HG03095 (cell line): ENCODE results near the gene HS3ST3A1.

ENCODE experiments used
- ATAC-seq: cut with Tn5 transposase; IDR thresholded peaks from one replicate; pipeline ENCODE4 v1.9.1; 2021; ENCODE audit warnings: moderate library complexity; ENCODE audit not compliant: unreplicated experiment

The HS3ST3A1 gene

DNA sequence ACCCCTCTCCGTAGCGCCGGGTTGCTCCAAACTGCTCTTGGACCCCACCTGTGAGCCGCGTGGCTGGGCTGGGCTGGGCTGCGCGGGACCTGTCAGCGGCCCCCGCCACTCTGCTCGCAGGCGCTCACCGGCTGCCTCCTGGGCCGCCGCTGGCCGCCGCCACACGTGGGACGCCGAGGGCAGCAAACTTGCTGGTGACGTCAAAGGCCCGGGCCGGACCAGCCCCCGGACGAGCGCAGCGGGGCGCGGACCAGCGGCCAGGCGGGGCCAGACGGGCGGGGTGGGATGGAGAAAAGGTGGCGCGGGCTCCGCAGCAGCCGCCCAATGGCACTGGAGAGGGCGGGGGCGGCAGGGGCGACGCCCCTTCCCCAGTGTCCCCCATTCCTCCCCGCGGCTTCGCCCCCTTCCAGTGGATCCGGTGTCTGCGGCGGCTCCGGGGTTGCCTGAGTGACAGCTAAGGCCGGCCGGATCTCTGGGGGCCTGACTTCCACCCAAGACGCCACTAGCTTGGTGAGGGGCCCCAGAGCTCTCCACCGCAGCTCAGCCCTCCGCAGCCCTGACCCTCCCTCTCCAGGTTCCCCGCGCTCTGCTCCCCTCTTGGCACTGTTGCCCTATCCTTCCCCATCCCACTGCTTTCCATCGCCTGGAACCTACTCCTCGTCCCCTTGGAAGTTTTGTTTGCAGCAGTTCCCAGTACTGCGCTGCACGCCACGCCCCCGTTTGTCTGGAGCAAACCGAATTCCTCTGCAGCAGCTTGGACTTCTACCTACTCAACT lies at the start of gene HS3ST3A1:
Gene HS3ST3A1 (minus strand): TSS at position 154 of the 776 bp plus-strand sequence. CDS start 800 bp downstream, outside the sequence.
- no peak for ATAC-seq

DNA sequence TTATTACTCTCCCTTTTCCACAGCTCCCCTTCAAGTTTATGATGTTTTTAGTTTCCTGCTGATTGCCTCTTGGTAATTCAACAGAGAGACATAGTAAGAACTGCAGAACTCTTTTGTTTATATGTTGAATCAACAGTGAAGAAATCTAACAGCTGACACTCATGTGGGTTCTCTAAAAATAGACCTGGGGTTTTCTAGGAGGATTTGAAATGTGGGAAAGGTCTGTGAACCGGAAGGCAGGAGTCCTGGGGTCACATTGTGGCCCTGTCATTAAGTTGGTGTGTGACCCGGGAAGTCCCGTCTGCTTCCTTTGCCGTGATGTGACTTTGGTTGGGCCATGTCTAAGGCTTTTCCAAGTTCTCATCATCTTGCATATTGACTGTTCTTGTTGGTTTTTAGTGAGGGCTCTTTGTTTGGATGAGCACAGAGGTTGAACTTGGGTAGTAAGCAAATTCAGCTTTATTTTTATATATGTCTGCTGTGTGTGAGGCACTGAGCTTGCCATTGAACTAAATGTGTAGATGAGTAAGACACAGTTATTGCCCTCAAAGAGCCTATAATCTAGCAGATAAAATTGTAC lies 48.5 kb upstream of the HS3ST3A1 start:
- ATAC-seq: no peak

DNA sequence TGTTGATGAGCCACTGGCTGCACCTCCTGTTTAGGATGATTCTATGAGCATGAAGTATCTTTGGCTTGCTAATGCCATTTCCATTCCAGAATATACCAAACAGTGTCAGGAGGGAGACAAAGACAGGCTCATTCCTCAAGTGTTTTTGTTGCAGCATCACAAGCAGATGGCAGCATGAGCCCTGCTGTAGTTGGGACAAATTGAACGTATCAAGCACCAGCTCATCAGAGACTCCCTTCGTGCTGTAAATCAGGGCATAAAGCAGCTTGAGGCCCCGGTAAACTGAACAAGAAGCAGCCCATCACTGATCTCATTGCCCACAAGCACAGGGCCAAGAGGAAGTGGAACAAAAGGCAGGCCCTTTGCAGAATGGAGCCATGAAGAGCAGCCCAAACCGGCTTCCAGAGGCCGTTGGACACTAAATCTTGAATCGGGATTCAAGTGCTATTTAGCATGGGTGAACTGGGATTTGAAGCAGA lies 45.9 kb upstream of the HS3ST3A1 start:
- no peak for ATAC-seq

DNA sequence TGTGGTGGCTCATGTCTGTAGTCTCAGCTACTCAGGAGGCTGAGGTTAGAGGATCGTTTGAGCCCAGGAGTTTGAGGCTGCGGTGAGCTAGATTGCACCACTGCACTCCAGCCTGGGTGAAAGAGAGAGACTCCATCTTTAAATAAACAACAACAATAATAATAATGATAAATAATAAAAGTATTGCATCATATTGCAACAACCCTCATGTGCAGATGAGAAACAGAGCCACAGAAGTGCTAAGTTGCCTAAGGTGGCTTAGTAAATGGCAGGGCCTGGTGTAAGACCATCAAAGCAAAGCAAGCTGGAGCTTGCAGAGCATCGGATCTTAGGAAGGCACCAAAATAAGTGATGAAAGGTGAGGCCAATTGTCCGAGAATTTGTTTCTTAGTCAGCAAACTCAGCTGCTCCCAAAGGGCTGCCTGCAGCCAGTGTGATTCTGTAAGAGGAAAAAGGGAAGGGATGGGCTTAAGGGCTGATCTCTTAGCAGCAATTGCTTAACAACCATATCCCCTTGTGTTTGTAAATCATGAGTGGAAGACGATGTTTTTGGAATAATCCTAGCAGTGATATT lies 45.3 kb upstream of the HS3ST3A1 start:
- no peak for ATAC-seq

DNA sequence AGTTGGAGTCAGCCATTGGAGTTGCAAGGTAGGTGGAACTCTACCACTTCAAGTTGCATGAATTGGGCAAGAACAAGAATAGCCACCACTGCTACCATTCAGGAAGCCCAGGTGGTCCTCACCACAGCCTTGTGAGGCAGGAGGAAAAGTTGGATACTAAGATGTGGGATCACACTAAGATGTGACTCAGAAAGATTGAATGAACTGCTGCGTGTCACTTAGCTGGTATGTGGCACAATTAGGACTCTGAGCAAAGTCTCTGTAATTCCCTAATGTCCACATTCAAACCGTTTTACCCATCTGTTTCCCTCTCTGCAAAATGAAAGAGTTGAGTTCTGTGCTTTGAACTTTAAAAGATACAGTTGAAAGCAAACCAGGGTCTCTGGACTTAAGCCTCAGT lies 44.7 kb upstream of the HS3ST3A1 start:
- no peak for ATAC-seq

DNA sequence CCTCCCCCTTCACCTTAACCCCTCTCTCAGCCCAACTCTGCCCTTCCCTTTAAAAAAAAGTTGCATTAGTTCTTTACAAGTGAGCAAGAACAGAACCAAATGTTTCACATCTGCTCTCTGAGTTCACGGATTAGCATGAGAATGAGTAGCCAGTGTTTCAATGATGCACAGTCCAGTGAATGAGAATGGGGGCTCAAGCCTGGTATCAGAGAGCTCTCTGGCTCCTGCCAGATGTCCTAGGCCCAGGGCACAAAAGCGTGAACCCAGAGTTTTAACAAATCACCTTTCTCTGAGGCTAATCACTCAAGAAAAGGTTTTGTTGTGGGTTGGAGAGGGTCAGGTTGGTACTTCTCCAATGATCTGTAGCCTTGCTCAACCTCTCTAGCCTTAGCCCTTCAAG lies 41.5 kb upstream of the HS3ST3A1 start:
- no peak for ATAC-seq

DNA sequence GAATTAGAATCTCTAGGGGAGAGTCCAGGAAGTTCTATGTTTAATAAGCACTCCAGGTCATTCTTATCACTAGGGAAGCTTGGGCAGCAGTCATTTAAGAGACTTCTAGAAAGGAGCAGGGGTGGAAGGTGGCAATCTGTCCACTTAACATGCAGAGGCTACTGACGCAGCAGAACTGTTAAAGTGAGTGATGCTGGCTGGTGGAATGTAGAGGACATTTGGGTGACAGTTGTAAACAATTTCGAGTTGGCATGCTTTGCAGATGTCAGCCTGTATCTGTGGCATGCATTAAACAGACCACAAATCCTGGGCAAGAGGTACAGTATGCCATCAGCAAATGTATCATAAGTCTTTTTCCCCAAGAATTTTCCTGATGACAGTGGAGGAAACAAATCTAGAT lies 40.5 kb upstream of the HS3ST3A1 start:
- no peak for ATAC-seq

DNA sequence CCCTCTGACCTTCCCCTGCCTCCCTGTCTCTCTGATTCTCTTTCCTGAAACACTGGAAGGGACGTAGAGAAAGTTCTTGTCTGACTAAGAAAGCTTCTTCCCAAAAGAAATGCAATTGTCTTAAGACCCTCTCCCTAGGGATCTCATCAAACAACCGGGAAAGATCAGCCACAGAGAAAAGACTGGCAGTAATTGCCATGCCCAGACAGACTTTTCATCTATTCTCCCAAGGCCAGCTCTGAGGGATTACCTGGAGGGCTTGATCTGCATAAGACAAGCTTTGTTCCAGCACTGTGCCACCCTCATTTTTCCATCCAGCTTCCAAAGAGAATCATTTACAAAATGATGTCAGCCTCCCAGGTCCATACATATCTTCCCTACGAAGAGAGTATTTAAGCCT lies 38.8 kb upstream of the HS3ST3A1 start:
- no peak for ATAC-seq

DNA sequence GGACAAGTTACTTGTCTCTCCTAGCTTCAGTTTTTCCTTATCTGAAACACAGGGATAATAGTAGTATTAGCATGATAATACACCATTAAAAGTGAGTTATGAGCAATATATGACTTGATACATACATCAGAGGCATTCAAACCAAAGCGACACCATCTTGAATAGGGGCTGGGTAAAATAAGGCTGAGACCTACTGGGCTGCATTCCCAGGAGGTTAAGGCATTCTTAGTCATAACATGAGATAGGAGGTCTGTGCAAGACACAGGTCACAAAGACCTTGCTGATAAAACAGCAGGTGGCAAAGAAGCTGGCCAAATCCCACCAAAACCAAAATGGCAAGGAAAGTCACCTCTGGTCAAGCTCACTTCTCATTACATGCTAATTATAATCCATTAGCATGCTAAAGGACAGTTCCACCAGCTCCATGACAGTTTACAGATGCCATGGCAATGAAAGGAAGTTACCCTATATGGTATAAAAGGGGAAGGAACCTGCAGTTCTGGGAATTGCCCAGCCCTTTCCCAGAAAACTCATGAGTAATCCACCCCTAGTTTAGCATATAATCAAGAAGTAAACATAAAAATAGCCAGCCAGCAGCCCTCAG lies 37.2 kb upstream of the HS3ST3A1 start:
- no peak for ATAC-seq

DNA sequence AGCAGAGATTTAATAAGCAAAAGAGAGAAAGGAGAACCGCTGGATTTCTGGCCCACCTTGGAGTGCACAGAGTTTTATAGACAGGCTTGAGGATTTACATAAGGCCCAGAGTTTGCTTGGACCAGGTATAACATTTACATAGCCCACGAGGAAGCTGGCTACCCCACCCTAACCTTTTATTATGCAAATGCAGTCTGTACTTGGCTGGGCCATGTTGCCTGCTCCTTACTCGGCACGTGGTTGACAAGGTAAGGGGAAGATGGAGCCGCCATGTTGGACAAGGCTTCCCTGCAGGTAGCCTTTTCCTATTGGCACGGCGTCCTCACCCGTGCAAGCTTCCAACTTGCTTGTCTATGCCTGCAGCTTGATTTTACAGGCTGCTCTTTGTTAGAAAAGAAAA lies 35.2 kb upstream of the HS3ST3A1 start:
- ATAC-seq: no peak

DNA sequence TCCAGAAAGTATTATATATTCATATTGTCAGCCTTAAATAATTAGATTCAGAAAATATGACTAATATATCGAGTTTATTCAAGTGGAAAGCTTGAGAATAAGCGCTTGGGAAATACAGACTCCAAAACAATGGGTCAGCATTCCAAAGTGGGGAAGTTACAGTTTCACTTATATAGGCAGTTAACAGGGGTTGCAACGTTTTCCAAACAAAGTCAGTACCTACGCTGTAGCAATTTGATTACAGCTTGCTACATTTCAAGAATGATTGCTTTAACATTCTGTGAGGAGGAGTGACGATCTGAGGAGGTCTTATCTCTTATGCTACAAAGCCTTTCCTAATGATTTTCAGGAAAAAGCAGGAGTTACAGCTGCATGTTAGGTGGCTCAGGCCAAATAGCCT lies 34.2 kb upstream of the HS3ST3A1 start:
- no peak for ATAC-seq

DNA sequence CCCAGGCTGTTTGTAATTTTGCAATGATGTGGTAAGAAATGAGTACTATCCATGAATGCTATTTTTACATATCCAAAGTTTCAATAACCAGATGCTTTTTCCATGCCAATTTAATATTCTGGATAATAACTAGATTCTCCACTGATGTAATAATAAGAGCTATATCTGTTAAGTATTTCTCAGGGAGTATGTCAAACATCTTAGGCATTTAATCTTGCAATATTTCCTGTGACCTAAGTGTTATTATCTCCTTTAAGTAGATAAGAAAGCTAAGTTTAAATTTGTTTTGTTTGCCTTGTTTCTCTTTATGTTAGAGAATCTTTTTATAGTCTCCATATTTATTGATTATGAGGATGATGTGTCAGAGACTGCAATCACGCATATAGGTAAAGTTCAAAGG lies 32.3 kb upstream of the HS3ST3A1 start:
- no peak for ATAC-seq

DNA sequence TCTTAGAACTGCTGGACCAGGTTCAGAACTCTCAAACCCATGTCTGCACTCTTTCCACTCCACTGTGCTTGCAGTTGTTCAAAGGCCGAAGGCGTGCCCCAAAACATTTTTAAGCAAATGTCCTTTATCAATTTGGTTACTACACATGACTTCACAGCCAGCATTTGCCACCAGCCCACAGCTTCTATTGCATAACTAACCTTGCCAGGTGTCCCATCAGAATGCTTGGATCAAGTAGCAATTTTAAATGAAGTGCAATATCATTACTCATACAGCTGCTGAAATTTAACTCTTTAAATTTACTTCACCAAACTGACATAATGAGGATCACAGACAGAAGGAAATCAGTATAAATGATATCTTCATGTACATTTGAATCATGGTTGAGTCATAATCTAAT lies 29.8 kb upstream of the HS3ST3A1 start:
- ATAC-seq: no peak

DNA sequence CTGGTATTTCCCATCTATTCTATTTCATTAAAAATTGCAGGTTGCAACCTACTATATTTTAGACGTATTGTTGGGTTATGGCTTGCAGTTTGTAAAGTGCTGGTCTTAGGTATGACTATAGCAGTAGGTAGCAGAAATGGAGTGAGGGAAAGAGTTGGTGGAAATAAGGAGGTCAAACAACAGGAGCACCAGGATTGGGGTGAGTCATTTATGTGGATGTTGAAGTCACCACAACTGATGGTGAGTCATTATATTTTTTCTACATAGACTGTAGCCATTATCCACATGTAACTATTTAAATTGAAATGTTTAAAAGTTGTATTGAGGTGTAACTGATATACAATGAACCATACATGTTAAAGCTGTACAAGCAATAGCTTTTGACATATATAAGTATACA lies 25.0 kb upstream of the HS3ST3A1 start:
- ATAC-seq: no peak

DNA sequence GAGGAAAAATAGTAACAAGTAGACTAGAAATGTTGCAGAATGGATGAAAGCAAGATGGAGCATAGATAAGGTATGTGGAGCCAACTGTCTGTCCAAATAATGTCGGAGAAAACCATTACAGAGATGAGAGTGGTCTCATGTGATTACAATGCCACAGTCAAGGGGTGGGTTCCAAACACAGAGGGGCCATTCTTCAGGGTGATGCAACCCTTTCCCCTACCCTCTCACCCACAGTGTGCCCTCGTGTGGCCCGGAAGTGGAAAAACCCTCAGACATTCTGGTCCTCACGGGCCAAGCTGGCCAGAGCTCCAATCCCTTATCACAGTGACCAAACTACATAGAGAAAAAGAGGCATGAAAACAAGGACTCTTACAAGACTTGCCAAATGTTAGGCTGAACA lies 17.7 kb upstream of the HS3ST3A1 start:
- no peak for ATAC-seq

DNA sequence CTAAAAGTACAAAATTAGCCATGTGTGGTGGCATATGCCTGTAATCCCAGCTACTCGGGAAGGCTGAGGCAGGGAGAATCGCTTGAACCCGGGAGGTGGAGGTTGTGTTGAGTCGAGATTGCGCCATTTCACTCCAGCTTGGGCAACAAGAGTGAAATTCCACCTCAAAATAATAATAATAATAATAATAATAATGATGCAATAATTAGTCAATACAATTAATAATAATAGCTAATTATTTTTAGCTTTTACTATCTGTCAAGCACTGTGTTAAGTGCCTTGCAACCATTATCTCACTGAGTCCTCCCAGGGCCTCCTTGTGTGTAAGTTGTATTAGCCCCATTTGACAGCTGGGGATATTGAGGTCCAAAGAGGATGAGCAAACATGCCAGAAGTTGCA lies 14.3 kb upstream of the HS3ST3A1 start:
- ATAC-seq: no peak

DNA sequence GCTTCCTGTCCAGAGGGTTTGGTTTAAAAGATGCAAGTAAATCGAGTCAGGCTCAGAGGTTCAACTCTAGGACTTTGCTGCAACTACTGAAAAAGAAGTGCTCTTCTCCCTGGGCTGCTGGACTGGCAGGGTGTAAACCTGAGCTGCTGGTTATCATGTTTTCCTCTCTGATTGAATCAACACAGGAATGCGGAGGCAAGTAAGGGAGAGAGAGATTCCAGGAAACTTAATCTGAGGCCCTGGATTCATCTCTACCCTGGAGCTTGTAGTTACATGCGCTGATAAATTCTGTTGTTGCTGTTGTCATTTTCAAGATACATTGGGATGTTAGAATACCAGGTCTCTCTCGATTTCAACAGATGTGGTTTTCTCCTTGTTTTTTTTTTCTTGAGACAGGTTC lies 8.2 kb upstream of the HS3ST3A1 start:
- ATAC-seq: no peak

DNA sequence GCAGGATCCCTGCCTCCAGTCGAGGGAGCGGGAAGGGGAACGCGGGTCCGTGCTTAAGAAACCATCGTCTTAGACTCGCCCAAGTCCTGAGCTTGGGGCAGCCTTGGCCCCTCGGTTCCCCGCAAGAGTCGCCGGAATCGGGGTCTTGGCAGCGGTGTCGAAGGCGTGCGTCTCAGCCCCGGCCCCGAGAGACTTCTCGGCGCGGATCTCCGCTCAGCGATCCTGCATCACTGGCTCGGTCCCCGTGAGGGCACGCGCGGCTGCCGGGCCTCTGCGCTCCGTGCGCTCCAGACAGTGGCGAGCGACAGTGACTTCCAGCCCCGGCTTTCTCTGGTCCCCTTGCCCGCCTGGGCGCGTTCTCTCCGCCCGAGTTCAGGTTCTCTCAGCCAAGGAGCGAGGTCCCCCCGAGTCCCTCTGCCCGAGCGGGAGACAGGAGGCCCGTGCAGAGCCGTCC lies 380 bp downstream of the HS3ST3A1 start:
- ATAC-seq: no peak

DNA sequence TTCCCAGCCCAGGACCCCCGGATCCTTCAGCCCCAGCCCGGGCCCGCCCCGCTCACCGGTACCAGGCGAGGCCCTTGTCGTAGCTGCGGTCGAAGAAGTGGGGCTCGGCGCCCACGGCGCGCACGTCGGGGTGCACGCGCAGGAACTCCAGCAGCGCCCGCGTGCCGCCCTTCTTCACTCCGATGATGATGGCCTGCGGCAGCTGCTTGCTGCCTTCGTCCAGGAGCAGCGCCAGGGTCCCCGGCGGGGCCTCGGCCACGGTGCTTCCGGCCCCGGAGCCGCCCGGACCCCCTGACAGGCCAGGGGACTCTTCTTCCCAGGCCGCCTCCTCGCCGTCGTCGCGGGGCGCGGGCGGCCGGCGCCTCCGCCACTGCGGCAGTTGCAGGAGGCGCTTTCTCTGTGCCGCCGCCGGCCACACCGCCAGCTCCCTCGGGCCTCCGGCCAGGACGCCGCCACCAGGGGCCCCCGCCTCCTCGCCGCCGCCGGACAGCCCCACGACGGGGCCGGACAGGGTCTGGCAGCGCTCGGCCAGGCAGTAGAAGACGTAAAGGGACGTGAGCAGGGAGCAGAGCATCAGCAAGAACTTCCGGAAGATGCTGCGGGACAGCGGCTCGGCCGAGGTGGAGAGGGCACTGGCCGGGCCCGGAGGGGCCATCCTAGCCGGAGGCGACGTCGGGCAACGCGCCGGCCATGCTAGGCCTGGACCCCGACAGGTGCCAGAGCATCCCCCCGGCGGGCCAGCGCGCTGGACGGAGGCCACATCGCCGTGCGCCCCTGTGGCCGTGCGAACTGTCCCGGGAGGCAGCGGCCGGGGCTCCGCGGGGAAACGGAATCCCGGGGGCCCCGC lies 1.0 kb downstream of the HS3ST3A1 start:
- ATAC-seq: no peak

DNA sequence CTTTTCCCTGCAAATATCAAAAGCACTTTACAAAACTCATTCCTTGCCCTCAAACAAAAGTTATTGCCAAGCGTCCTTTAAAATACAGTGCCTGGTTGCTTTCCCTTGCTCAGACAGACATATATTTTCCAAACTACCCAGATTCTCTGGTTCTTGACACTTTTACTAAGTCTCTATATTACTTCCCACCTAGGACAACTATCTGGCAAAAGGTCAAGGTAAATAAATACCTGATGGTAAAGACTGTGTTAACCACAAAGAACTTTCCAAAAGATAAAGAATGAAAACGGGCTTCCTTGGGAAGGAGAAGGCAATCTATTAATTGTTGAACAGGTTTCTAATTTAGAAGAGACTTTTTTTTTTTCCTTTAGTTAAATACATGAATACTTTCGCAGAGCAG lies 1.9 kb downstream of the HS3ST3A1 start:
- ATAC-seq: no peak

DNA sequence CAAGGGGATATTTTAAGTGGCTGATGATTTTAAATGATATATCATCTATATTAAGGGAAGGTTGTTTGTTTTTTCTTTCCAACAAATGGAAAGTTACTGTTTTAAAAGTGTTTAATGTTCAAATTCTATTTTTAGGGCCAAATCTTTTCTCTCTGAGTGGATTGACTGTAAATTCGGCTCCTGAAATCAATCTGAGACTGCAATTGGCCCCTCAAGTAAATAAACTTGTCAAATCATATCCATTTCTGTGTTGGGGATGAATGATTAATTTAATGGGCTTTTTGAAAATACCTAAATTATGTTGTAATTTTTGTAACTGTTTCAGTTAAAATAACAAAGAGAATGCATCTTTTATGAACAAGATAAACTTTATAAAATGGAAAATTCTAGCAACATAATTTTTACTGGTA lies 2.6 kb downstream of the HS3ST3A1 start:
- ATAC-seq: no peak
